ENCODE results near the gene OR2J2.
"Not testable (repeated sequence)": the region's sequence is repeated elsewhere in the genome, so short reads cannot be mapped to it uniquely, and the experiment has no call there.

Gene OR2J2

DNA sequence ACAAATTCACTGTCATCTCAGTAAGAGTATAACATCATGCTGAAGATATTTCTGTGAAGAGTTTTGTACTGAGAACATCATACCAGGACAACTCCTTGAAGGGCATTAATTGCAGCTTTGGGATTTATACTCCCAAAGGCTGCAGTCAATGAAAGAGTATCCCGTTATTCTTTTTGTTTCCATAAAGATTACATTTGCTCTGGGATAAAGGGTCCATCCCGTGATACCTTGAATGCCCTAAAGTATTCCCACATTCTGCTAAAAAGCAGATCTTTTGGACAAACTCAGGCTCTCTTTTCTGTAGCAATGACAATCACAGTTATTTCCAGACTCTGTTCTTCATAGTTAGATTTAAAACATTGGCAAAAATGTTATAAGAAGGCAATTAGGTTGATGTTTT is at the start of gene OR2J2:
Gene OR2J2 (plus strand): TSS at position 301 of the 400 bp plus-strand sequence. CDS start 2,729 bp downstream, outside the sequence.
- DNase-seq (ENCODE audit: low spot score), result not testable (repeated sequence)

GRCh38 chr6:29129326-29130012 is 41.2 kb upstream of the OR2J2 start:
- no peak for DNase-seq (ENCODE audit: low spot score)

DNA sequence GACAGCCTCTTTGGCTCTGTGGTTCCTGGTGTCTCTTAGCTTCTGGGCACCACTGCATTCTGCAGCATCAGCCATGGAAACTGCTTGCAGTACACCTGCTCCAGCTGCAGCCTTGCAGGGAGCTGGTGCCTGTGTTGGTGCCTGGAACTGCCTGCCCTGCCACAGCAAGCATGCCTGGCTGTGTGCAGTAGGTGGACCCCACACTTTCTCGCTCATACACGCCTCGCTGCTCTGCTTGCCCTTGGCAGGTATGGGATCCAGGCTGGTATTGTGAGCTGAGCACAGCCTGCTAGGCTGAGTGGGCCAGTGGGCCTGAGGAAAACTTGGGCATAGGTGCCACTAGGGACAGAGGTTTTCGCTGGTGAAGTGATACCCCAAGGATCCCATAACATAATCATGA is 40.1 kb upstream of the OR2J2 start:
- DNase-seq (ENCODE audit: low spot score), result no peak

GRCh38 chr6:29131691-29132090 is 39.0 kb upstream of the OR2J2 start:
- DNase-seq (ENCODE audit: low spot score), result no peak

DNA sequence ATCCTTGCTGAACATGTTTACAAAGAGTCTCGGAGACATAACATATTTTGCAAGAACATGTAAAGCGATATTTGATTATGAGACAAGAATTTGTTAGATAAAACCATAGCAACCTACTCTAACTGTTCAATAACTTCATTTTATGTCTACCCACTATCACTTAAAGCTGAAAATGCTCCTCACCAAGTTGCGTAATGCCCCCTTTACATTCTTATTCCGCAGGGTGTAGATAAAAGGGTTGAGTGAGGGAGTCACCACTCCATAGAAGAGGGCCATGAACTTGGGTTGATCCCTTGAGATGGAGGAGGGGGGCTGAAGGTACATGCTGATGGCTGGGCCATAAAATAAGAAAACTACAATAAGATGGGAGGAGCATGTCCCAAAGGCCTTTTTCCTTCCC is 33.0 kb upstream of the OR2J2 start:
- no peak for DNase-seq (ENCODE audit: low spot score)

- no peak for DNase-seq (ENCODE audit: low spot score)
Measured at GRCh38 chr6:29141606-29142005, 29.1 kb upstream of the OR2J2 start.

DNA sequence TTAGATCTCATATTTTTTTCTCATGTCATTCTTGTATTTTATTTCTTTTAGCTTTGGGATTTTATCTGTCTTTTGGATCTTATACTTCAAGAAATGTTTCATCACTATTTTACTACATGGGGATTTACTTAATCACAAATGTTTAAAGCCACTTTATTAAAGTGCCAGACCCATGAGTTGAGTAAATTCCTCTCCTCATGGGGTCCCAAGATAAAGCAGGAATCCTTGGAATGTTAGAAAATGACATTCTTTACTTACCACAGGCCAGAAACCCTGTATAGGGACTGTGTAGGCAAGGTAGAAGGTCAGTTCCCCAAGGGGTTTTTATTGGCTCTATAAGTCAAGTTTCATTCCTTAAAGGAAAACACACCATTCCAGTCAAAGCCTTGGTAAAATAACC is 28.4 kb upstream of the OR2J2 start:
- DNase-seq (ENCODE audit: low spot score), result no peak

GRCh38 chr6:29146179-29146578 is 24.5 kb upstream of the OR2J2 start:
- no peak for DNase-seq (ENCODE audit: low spot score)

DNA sequence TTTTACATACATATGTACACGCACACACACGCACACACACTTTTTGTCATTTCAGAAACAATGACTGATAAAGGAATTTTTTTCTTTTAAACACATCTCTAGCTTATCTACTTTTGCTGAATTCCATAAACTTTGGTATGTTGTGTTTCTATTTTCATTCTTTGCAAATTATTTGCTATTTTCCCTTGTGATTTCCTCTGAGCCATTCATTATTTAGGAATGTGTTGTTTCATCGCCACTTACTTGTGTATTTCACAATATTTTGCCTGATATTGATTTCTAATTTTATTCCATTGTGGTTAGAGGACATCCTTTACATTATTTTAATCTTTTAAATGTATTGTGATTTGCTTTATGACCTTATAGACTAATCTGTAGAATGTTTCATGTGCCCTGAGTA is 23.6 kb upstream of the OR2J2 start:
- DNase-seq (ENCODE audit: low spot score), result no peak

DNA sequence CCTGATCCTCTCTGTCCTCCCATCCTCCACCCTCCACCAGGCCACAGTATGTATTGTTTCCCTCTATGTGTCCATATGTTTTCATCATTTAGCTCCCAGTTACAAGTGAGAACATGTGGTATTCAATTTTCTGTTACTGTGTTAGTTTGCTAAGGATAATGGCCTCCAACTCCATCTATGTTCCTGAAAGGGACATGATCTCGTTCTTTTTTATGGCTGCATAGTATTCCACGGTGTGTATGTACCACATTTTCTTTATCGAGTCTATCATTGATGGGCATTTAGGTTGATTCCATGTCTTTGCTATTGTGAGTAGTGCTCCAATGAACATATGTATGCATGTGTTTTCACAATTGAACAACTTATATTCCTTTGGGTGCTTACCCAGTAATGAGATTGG is 21.3 kb upstream of the OR2J2 start:
- not testable (repeated sequence) for DNase-seq (ENCODE audit: low spot score)

- no peak for DNase-seq (ENCODE audit: low spot score)
Measured at GRCh38 chr6:29153083-29153482, 17.6 kb upstream of the OR2J2 start.

DNA sequence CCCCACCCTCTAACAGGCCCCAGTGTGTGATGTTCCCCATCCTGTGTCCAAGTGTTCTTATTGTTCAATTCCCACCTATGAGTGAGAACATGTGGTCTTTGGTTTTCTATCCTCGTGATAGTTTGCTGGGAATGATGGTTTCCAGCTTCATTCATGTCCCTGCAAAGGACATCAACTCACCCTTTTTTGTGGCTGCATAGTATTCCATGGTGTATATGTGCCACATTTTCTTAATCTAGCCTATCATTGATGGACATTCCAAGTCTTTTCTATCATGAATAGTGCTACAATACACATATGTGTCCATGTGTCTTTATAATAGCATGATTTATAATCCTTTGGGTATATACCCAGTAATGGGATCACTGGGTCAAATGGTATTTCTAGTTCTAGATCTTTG is 15.5 kb upstream of the OR2J2 start:
- DNase-seq (ENCODE audit: low spot score), result not testable (repeated sequence)

GRCh38 chr6:29159922-29160321 is 10.8 kb upstream of the OR2J2 start:
- DNase-seq (ENCODE audit: low spot score), result not testable (repeated sequence)

GRCh38 chr6:29165571-29165970 is 5.1 kb upstream of the OR2J2 start:
- not testable (repeated sequence) for DNase-seq (ENCODE audit: low spot score)

DNA sequence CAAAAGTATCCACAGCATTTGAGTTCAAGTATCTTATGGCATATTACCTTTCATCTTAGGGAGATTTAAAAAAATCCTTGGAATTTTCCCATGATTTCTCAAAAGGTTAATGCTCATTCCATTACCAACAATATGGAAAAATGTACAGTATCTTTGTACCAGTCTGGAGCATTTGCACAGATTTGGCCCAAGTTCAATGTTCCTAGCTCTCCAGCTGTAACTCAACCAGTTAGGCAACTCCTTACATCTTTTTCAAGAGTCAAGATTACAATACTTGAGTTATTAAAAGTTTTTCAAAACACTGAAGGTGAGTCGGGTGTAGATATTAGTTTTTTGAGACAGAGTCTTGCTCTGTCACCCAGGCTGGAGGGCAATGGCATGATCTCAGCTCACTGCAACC is 1.0 kb downstream of the OR2J2 start:
- no peak for DNase-seq (ENCODE audit: low spot score)

- no peak for DNase-seq (ENCODE audit: low spot score)
Measured at GRCh38 chr6:29183594-29183993, 12.9 kb downstream of the OR2J2 start.

GRCh38 chr6:29188659-29189058 is 18.0 kb downstream of the OR2J2 start:
- not testable (repeated sequence) for DNase-seq (ENCODE audit: low spot score)

DNA sequence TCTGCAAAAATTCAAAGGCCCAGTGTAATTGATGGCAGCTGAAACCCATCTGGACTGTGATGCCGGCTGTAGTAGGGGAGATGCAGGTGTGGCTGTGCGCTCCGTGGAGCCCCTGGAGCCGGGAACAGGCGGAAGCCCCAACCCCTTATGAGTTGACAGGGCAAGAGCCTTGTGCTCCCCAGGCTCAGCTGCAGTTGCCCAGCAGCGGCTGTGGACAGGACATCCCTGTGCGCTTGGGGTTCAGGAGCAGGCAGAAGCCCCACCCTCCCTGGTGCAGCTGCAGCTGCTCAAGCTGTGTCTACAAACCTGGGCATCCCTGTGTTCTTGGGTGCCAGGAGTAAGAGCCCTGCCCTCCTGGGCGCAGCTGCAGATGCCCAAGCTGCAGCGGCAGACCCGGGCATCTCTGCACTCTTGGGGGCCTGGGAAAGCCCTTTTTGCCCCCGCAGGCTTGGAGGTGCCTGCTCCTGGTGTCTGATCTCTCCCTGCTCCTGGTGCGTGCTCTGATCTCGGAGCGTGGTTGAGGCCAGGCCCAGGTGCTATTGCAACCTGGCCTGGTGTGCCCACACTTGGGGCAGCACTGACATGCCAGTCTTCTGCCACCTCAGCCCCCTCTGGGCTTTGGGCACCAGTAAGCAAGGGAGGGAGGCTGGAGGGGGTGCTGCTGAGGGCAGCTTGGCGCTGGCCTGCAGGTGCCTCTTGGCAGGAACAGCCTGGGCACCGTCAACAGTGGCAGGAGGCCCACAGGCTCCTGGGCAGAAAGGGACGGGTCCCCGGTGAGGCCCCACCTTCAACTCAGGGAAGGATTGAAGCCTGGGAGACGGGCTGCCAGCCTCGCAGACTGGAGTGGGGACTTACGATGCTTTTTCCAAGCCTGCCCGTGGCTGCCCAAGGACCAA is 30.3 kb downstream of the OR2J2 start:
- no peak for DNase-seq (ENCODE audit: low spot score)

DNA sequence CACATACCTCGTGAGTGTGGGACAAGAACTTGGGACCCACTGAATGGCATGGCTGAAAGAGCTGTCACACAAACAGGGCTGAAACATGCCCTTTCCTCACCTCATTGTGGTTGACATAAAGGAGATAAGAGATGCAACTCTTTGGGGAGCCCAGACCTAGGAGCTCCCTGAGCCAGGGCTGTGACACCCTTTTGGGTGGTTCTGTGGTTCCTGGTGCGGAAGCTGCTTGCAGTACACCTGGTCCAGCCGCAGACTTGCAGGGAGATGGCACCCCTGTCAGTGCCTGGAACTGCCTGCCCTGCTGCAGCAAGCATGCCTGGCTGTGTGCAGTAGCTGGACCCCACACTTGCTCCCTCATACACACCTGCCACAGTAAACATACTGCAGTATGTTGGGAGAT is 31.3 kb downstream of the OR2J2 start:
- no peak for DNase-seq (ENCODE audit: low spot score)

GRCh38 chr6:29211488-29211887 is 40.8 kb downstream of the OR2J2 start:
- DNase-seq (ENCODE audit: low spot score), result no peak

DNA sequence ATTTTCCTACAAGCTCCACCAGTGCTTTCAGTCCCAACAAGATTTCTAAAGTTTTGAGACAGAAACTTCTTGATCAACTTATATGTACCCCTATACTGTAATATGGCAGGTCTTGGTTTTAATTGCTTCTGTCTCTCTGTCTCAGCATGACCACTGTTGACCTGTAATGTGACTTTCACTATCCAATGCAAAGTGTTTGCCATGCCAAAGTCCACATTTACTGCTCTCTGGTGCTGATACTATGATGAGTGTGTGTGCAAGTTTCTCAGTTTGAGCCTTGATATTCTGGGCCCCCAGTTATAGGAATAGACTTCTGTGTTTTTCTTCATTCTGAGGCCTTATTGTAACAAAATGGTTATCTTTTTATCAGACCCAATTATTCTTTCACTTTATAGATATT is 45.8 kb downstream of the OR2J2 start:
- no peak for DNase-seq (ENCODE audit: low spot score)

DNA sequence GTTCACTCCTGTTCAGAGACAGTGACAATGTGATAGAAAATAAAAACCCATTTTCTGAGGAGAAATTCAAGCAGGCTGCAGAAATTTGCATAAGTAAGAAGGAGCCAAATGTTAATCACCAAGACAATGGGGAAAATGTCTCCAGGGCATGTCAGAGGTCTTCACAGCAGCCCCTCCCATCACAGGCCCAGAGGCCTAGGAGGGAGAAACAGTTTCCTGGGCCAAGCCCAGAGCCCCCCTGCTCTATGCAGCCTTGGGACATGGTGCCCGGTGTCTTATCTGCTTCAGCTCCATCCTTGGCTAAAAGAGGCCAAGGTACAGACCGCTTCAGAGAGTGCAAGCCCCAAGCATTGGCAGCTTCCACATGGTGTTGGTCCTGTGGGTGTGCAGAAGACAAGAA is 46.5 kb downstream of the OR2J2 start:
- not testable (repeated sequence) for DNase-seq (ENCODE audit: low spot score)

DNA sequence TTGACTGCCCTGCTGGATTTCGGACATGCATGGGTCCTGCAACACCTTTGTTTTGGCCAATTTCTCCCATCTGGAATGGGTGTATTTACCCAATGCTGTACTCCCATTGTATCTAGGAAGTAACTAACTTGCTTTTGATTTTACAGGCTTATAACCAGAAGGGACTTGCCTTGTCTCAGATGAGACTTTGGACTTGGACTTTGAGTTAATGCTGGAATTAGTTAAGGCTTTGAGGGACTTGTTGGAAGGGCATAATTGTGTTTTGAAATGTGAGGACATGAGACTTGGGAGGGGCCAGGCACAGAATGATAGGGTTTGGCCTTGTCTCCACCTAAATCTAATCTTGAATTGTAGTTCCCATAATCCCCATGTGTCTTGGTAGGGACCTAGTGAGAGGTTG is 47.3 kb downstream of the OR2J2 start:
- not testable (repeated sequence) for DNase-seq (ENCODE audit: low spot score)
